Lower leg skin (tissue), 3 donors: ENCODE data around the gene CNOT4.

Experiments used
- POLR2A ChIP-seq, 2 donors: fragments of 450-650 bp; IDR thresholded peaks; one replicate each; pipeline ENCODE4 v1.6.1; 2016 to 2017; ENCODE audit warnings: antibody characterized with exemption in 2 of 2, mild to moderate bottlenecking in 1 of 2, moderate library complexity in 1 of 2
- TF ChIP-seq, protein P1 (sequence below), 3 donors: fragments of 450-650 bp; IDR thresholded peaks; one replicate each; pipeline ENCODE4 v1.5.1; 2016; ENCODE audit warnings: antibody characterized with exemption in 3 of 3, mild to moderate bottlenecking in 3 of 3, moderate library complexity in 2 of 3

- TF ChIP-seq, protein P1, sequence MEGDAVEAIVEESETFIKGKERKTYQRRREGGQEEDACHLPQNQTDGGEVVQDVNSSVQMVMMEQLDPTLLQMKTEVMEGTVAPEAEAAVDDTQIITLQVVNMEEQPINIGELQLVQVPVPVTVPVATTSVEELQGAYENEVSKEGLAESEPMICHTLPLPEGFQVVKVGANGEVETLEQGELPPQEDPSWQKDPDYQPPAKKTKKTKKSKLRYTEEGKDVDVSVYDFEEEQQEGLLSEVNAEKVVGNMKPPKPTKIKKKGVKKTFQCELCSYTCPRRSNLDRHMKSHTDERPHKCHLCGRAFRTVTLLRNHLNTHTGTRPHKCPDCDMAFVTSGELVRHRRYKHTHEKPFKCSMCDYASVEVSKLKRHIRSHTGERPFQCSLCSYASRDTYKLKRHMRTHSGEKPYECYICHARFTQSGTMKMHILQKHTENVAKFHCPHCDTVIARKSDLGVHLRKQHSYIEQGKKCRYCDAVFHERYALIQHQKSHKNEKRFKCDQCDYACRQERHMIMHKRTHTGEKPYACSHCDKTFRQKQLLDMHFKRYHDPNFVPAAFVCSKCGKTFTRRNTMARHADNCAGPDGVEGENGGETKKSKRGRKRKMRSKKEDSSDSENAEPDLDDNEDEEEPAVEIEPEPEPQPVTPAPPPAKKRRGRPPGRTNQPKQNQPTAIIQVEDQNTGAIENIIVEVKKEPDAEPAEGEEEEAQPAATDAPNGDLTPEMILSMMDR (IDR thresholded peaks at IDR 0.05): no peak
- no peak for TF ChIP-seq POLR2A (IDR thresholded peaks at IDR 0.05)
Measured at GRCh38 chr7:135333200-135333599, 176.7 kb downstream of the CNOT4 start.
